ENCODE data around the gene VGLL2. TPM values are rescaled to one million over a fixed set of nuclear protein-coding genes. Genes with fewer than 3 reads are reported as not detected.
A peak's percentile ranks its signal among the peaks of the same experiment; 100 is the strongest.
"Not testable (repeated sequence)": the region's sequence is repeated elsewhere in the genome, so short reads cannot be mapped to it uniquely, and the experiment has no call there.

The VGLL2 gene
- total RNA-seq, 2 experiments from 2014 or later, result not detected

- no peaks in the 10 kb centered on the region for H3K36me3 Mint-ChIP-seq (ENCODE audit: low read depth)
- Histone ChIP-seq H3K27ac (ENCODE audit: low read depth in 1 of 2, low read length in 2 of 2) (no peak overlapping the region), H3K4me1 (ENCODE audit: insufficient read depth, low read length) (no peaks in the 10 kb centered on the region), H3K27me3 (ENCODE audit: control insufficient read depth in 1 of 2, insufficient read depth in 2 of 2, low read length in 2 of 2) (no peaks in the 10 kb centered on the region), H3K9me3 (ENCODE audit: control insufficient read depth in 1 of 2, insufficient read depth in 1 of 2, low read length in 2 of 2) (no peaks in the 10 kb centered on the region), H3K4me3 (ENCODE audit: low read length) (no peak overlapping the region), H3K36me3 (ENCODE audit: insufficient read depth, low read length) (no peaks in the 10 kb centered on the region)
- H3K4me1 Mint-ChIP-seq (ENCODE audit: low read depth), result no peaks in the 10 kb centered on the region
- ChIA-PET POLR2A (no interaction called here), CTCF (no interaction called here)
- no peak for ATAC-seq (ENCODE audit: poor library complexity)
- H3K4me3 Mint-ChIP-seq, result no peak overlapping the region
- intact Hi-C loops (cut with DNase I, micrococcal nuclease), result no loop called here
- no peak for TF ChIP-seq CTCF (IDR thresholded peaks at IDR 0.05)
- H3K27ac Mint-ChIP-seq, result no peak overlapping the region
- peaks cover 4% of the 10 kb centered on the region for H3K27me3 Mint-ChIP-seq
- no peak for DNase-seq
- H3K9me3 Mint-ChIP-seq, result peaks cover 2% of the 10 kb centered on the region
Observed at GRCh38 chr6:117237561-117237960, 27.8 kb upstream of the VGLL2 start.

- H3K4me3 ChIP-seq (ENCODE audit: low read length), result peak overlapping the region; percentile 10
- DNase-seq, result peak in 1 of 14 experiments; percentile 11
- H3K9me3 Mint-ChIP-seq; H3K4me1 ChIP-seq (ENCODE audit: insufficient read depth, low read length); H3K27me3 ChIP-seq (ENCODE audit: control insufficient read depth in 1 of 2, insufficient read depth in 2 of 2, low read length in 2 of 2); POLR2A ChIA-PET; ATAC-seq (ENCODE audit: poor library complexity); H3K4me1 Mint-ChIP-seq (ENCODE audit: low read depth); H3K36me3 ChIP-seq (ENCODE audit: insufficient read depth, low read length); H3K9me3 ChIP-seq (ENCODE audit: control insufficient read depth in 1 of 2, insufficient read depth in 1 of 2, low read length in 2 of 2); intact Hi-C loops (cut with DNase I, micrococcal nuclease); H3K27me3 Mint-ChIP-seq; H3K36me3 Mint-ChIP-seq (ENCODE audit: low read depth); H3K27ac ChIP-seq (ENCODE audit: low read depth in 1 of 2, low read length in 2 of 2); H3K27ac Mint-ChIP-seq; H3K4me3 Mint-ChIP-seq; CTCF ChIA-PET: not testable (repeated sequence)
Observed at GRCh38 chr6:117244571-117244970, 20.8 kb upstream of the VGLL2 start.

GRCh38 chr6:117244979-117245378 is 20.4 kb upstream of the VGLL2 start:
- H3K9me3 Mint-ChIP-seq; ATAC-seq (ENCODE audit: poor library complexity); H3K4me3 Mint-ChIP-seq; H3K4me1 Mint-ChIP-seq (ENCODE audit: low read depth); H3K36me3 Mint-ChIP-seq (ENCODE audit: low read depth); H3K27me3 Mint-ChIP-seq; H3K36me3 ChIP-seq (ENCODE audit: insufficient read depth, low read length); H3K9me3 ChIP-seq (ENCODE audit: control insufficient read depth in 1 of 2, insufficient read depth in 1 of 2, low read length in 2 of 2); H3K4me1 ChIP-seq (ENCODE audit: insufficient read depth, low read length); POLR2A ChIA-PET; intact Hi-C loops (cut with DNase I, micrococcal nuclease); H3K27me3 ChIP-seq (ENCODE audit: control insufficient read depth in 1 of 2, insufficient read depth in 2 of 2, low read length in 2 of 2); CTCF ChIA-PET; H3K27ac Mint-ChIP-seq; H3K27ac ChIP-seq (ENCODE audit: low read depth in 1 of 2, low read length in 2 of 2): not testable (repeated sequence)
- H3K4me3 ChIP-seq (ENCODE audit: low read length), result peak overlapping the region; percentile 10
- peak in 3 of 14 experiments; percentile 5 to 19 (median 7) for DNase-seq

GRCh38 chr6:117253785-117254184 is 11.6 kb upstream of the VGLL2 start:
- H3K4me1 Mint-ChIP-seq (ENCODE audit: low read depth), result no peaks in the 10 kb centered on the region
- Histone ChIP-seq H3K9me3 (ENCODE audit: control insufficient read depth in 1 of 2, insufficient read depth in 1 of 2, low read length in 2 of 2) (no peaks in the 10 kb centered on the region), H3K27ac (ENCODE audit: low read depth in 1 of 2, low read length in 2 of 2) (no peak overlapping the region), H3K4me3 (ENCODE audit: low read length) (no peak overlapping the region), H3K4me1 (ENCODE audit: insufficient read depth, low read length) (no peaks in the 10 kb centered on the region), H3K27me3 (ENCODE audit: control insufficient read depth in 1 of 2, insufficient read depth in 2 of 2, low read length in 2 of 2) (peaks cover 0 to 7% of the 10 kb centered on the region in 2 experiments), H3K36me3 (ENCODE audit: insufficient read depth, low read length) (no peaks in the 10 kb centered on the region)
- DNase-seq (no peak), ATAC-seq (ENCODE audit: poor library complexity) (no peak)
- ChIA-PET POLR2A (no interaction called here), CTCF (no interaction called here)
- H3K27me3 Mint-ChIP-seq, result peaks cover 14% of the 10 kb centered on the region
- H3K27ac Mint-ChIP-seq, result no peak overlapping the region
- TF ChIP-seq CTCF (IDR thresholded peaks at IDR 0.05), result no peak
- no peak overlapping the region for H3K4me3 Mint-ChIP-seq
- H3K9me3 Mint-ChIP-seq, result peaks cover 2% of the 10 kb centered on the region
- H3K36me3 Mint-ChIP-seq (ENCODE audit: low read depth), result no peaks in the 10 kb centered on the region
- intact Hi-C loops (cut with DNase I, micrococcal nuclease), result no loop called here
